H9 (cell line): ENCODE data around the gene CD48. TPM values are rescaled to one million over a fixed set of nuclear protein-coding genes. Genes with fewer than 3 reads are reported as not detected.

Experiments
- DNase-seq: peaks from one replicate; pipeline ENCODE4 v3.0.0-alpha.2; 2017
- H2AFZ ChIP-seq: one replicate; pipeline ENCODE4 v1.6.1; 2013; ENCODE audit warnings: mild to moderate bottlenecking, low read length, control low read depth, moderate library complexity
- H2AK5ac ChIP-seq: 2 replicates; pipeline ENCODE4 v1.6.1; 2013; ENCODE audit warnings: low read length, control low read depth, mixed read lengths; ENCODE audit not compliant: insufficient read length
- H2BK120ac ChIP-seq: one replicate; pipeline ENCODE4 v1.6.1; 2013; ENCODE audit warnings: low read depth, mild to moderate bottlenecking, low read length, control low read depth, inconsistent platforms; ENCODE audit not compliant: poor library complexity, severe bottlenecking
- H2BK12ac ChIP-seq: 2 replicates; pipeline ENCODE4 v1.6.1; 2013; ENCODE audit warnings: low read length, control low read depth, mixed read lengths, low read depth; ENCODE audit not compliant: insufficient read length
- H2BK15ac ChIP-seq: 2 replicates; pipeline ENCODE4 v1.6.1; 2013; ENCODE audit warnings: low read depth, low read length, control low read depth
- H2BK20ac ChIP-seq: one replicate; pipeline ENCODE4 v1.6.1; 2013; ENCODE audit warnings: low read depth, mild to moderate bottlenecking, low read length, control low read depth, inconsistent platforms; ENCODE audit not compliant: poor library complexity, severe bottlenecking
- H2BK5ac ChIP-seq: 2 replicates; pipeline ENCODE4 v1.6.1; 2013; ENCODE audit warnings: low read length, control low read depth, mixed read lengths; ENCODE audit not compliant: insufficient read length
- H3K14ac ChIP-seq: 2 replicates; pipeline ENCODE4 v1.6.1; 2013; ENCODE audit warnings: low read length, control low read depth; ENCODE audit not compliant: insufficient read depth
- H3K18ac ChIP-seq: 2 replicates; pipeline ENCODE4 v1.6.1; 2013; ENCODE audit warnings: low read depth, mild to moderate bottlenecking, mixed read lengths, low read length, control low read depth; ENCODE audit not compliant: insufficient read length
- H3K23ac ChIP-seq: 2 replicates; pipeline ENCODE4 v1.6.1; 2013; ENCODE audit warnings: low read length, control low read depth, mixed read lengths, low read depth; ENCODE audit not compliant: insufficient read length
- H3K23me2 ChIP-seq: 2 replicates; pipeline ENCODE4 v1.6.1; 2013; ENCODE audit warnings: low read depth, mild to moderate bottlenecking, mixed read lengths, low read length, control low read depth; ENCODE audit not compliant: insufficient read length, poor library complexity, severe bottlenecking
- H3K27ac ChIP-seq: 2 replicates; pipeline ENCODE4 v1.5.1; 2013; ENCODE audit warnings: low read length, control low read depth, mixed read lengths, low read depth; ENCODE audit not compliant: insufficient read length
- H3K27me3 ChIP-seq: 2 replicates; pipeline ENCODE4 v1.6.1; 2013; ENCODE audit warnings: low read length, control low read depth, inconsistent platforms; ENCODE audit not compliant: insufficient read depth
- H3K4ac ChIP-seq: 2 replicates; pipeline ENCODE4 v1.6.1; 2013; ENCODE audit warnings: low read depth, mild to moderate bottlenecking, control low read depth, inconsistent platforms, low read length, moderate library complexity
- H3K4me1 ChIP-seq: 2 replicates; pipeline ENCODE4 v1.6.1; 2013; ENCODE audit warnings: low read length, control low read depth, inconsistent platforms; ENCODE audit not compliant: insufficient read depth
- H3K4me2 ChIP-seq: 2 replicates; pipeline ENCODE4 v1.6.1; 2013; ENCODE audit warnings: low read length, control low read depth, mixed read lengths; ENCODE audit not compliant: insufficient read length, insufficient read depth
- H3K56ac ChIP-seq: 2 replicates; pipeline ENCODE4 v1.6.1; 2013; ENCODE audit warnings: low read depth, mild to moderate bottlenecking, mixed read lengths, low read length, control low read depth; ENCODE audit not compliant: insufficient read length
- H3K79me1 ChIP-seq: 2 replicates; pipeline ENCODE4 v1.6.1; 2013; ENCODE audit warnings: low read depth, mild to moderate bottlenecking, moderate library complexity, low read length, control low read depth, inconsistent platforms; ENCODE audit not compliant: insufficient read depth, poor library complexity, severe bottlenecking
- H3K79me2 ChIP-seq: 2 replicates; pipeline ENCODE4 v1.6.1; 2013; ENCODE audit warnings: low read length, control low read depth, inconsistent platforms; ENCODE audit not compliant: insufficient read depth
- H3K9ac ChIP-seq: 2 replicates; pipeline ENCODE4 v1.6.1; 2013; ENCODE audit warnings: low read length, control low read depth, mixed read lengths; ENCODE audit not compliant: insufficient read length; ENCODE audit errors: extremely low read depth
- H3K9me3 ChIP-seq: one replicate; pipeline ENCODE4 v1.6.1; 2013; ENCODE audit warnings: low read depth, low read length, inconsistent platforms; ENCODE audit not compliant: control insufficient read depth
- H3T11ph ChIP-seq: one replicate; pipeline ENCODE4 v1.6.1; 2013; ENCODE audit warnings: mild to moderate bottlenecking, low read length, control low read depth, inconsistent platforms
- H4K20me1 ChIP-seq: one replicate; pipeline ENCODE4 v1.6.1; 2013; ENCODE audit not compliant: control insufficient read depth, insufficient read length, insufficient read depth
- H4K5ac ChIP-seq: 2 replicates; pipeline ENCODE4 v1.6.1; 2013; ENCODE audit warnings: low read depth, mild to moderate bottlenecking, mixed read lengths, low read length, control low read depth; ENCODE audit not compliant: insufficient read length
- H4K8ac ChIP-seq: replicated peaks from 2 replicates; pipeline ENCODE4 v1.6.1; 2013; ENCODE audit warnings: low read length, control low read depth, mixed read lengths, low read depth; ENCODE audit not compliant: insufficient read length
- H4K91ac ChIP-seq: 2 replicates; pipeline ENCODE4 v1.6.1; 2013; ENCODE audit warnings: low read depth, mild to moderate bottlenecking, moderate library complexity, mixed read lengths, low read length, control low read depth; ENCODE audit not compliant: insufficient read length
- H3K27ac Mint-ChIP-seq, 3 experiments: 2 replicates in 2 of 3; 3 replicates in 1 of 3; pipeline ENCODE4 v1.8.0; 2020 to 2021; ENCODE audit warnings: mixed read lengths in 3 of 3, mild to moderate bottlenecking in 1 of 3, moderate library complexity in 1 of 3
- H3K27me3 Mint-ChIP-seq: 2 replicates; pipeline ENCODE4 v1.8.0; 2021; ENCODE audit warnings: low read depth, mild to moderate bottlenecking, moderate library complexity, mixed read lengths
- H3K36me3 Mint-ChIP-seq, 3 experiments: 2 replicates in 2 of 3; 3 replicates in 1 of 3; pipeline ENCODE4 v1.8.0; 2020 to 2021; ENCODE audit warnings: low read depth in 3 of 3, mixed read lengths in 3 of 3; ENCODE audit not compliant: insufficient read depth in 1 of 3
- H3K4me1 Mint-ChIP-seq, 2 experiments: 2 replicates each; pipeline ENCODE4 v1.8.0; 2020; ENCODE audit warnings: mixed read lengths in 2 of 2
- H3K4me3 Mint-ChIP-seq, 2 experiments: 2 replicates in 1 of 2; 3 replicates in 1 of 2; pipeline ENCODE4 v1.8.0; 2020 to 2021; ENCODE audit warnings: mild to moderate bottlenecking in 2 of 2, mixed read lengths in 2 of 2, moderate library complexity in 1 of 2
- H3K9me3 Mint-ChIP-seq, 2 experiments: 2 replicates in 1 of 2; 3 replicates in 1 of 2; pipeline ENCODE4 v1.8.0; 2020; ENCODE audit warnings: mild to moderate bottlenecking in 2 of 2, mixed read lengths in 2 of 2, moderate library complexity in 1 of 2
- WGBS: extraction: QIAGEN DNeasy Blood & Tissue Kit; methylation state at CpG from one replicate; pipeline ENCODE4 v1.1.7; 2013; ENCODE audit warnings: missing lambda C conversion rate, low lambda C conversion rate, mixed read lengths; ENCODE audit not compliant: insufficient read length; ENCODE audit errors: extremely low coverage; 5-methylcytosine and 5-hydroxymethylcytosine counted together
- total RNA-seq: library from RNA; stranded (reverse); gene quantifications from 2 replicates; pipeline ENCODE4 v1.2.1, GENCODE V29; 2021
- TF ChIP-seq, protein P1 (sequence below): fragments of 200-600 bp; sonication (generic); conservative IDR thresholded peaks from 3 replicates; pipeline ENCODE4 v1.8.0; 2021; ENCODE audit warnings: antibody characterized with exemption, mild to moderate bottlenecking

Gene CD48
- total RNA-seq, 1 experiment from 2014 or later, result not detected

DNA sequence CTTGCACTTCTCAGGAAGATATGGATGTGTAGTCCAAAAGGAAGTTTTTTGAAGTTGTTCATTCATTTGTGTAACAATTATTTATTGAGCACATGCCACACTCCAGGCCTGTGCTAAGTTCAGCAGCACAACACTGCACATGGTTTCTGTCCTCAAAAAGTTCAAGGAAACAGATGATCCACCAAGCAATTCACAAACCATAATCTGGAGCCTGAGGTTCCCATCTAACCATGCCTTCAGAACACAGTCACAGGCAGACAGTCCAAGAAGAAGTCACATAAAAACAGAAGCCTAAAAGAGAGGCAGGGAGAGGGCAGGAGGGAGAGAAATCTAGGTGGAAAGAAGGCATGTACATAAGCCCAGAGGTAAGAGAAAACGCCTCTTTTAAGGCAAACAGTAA, 1.9 kb downstream of the CD48 start:
- no CpG with 5 or more reads among the region's 1 CpG for WGBS
- H3K23me2 ChIP-seq, result no peaks in the 10 kb centered on the region
- no peak overlapping the region for H3K18ac ChIP-seq
- no peak overlapping the region for H3T11ph ChIP-seq
- no peak overlapping the region for H4K8ac ChIP-seq
- no peak overlapping the region for H3K14ac ChIP-seq
- H3K27me3 ChIP-seq, result no peaks in the 10 kb centered on the region
- no peaks in the 10 kb centered on the region for H3K36me3 Mint-ChIP-seq
- H3K9ac ChIP-seq, result no peak overlapping the region
- H3K4ac ChIP-seq, result no peak overlapping the region
- no peak overlapping the region for H3K56ac ChIP-seq
- H2BK15ac ChIP-seq, result no peak overlapping the region
- H3K79me1 ChIP-seq, result no peaks in the 10 kb centered on the region
- H3K4me2 ChIP-seq, result no peak overlapping the region
- H4K5ac ChIP-seq, result no peak overlapping the region
- no peaks in the 10 kb centered on the region for H3K9me3 Mint-ChIP-seq
- no peak overlapping the region for H2BK12ac ChIP-seq
- no peak overlapping the region for H3K4me3 Mint-ChIP-seq
- TF ChIP-seq, protein P1, sequence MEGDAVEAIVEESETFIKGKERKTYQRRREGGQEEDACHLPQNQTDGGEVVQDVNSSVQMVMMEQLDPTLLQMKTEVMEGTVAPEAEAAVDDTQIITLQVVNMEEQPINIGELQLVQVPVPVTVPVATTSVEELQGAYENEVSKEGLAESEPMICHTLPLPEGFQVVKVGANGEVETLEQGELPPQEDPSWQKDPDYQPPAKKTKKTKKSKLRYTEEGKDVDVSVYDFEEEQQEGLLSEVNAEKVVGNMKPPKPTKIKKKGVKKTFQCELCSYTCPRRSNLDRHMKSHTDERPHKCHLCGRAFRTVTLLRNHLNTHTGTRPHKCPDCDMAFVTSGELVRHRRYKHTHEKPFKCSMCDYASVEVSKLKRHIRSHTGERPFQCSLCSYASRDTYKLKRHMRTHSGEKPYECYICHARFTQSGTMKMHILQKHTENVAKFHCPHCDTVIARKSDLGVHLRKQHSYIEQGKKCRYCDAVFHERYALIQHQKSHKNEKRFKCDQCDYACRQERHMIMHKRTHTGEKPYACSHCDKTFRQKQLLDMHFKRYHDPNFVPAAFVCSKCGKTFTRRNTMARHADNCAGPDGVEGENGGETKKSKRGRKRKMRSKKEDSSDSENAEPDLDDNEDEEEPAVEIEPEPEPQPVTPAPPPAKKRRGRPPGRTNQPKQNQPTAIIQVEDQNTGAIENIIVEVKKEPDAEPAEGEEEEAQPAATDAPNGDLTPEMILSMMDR, result no peak
- H2AK5ac ChIP-seq, result no peak overlapping the region
- H3K27me3 Mint-ChIP-seq, result peaks cover 1% of the 10 kb centered on the region; the same call in 1 of the 2 replicates
- no peak overlapping the region for H2BK120ac ChIP-seq
- H4K20me1 ChIP-seq, result no peaks in the 10 kb centered on the region
- no peak for DNase-seq
- H3K27ac ChIP-seq, result no peak overlapping the region
- no peak overlapping the region for H2BK20ac ChIP-seq
- H4K91ac ChIP-seq, result no peak overlapping the region
- no peak overlapping the region for H3K23ac ChIP-seq
- H3K27ac Mint-ChIP-seq, result no peak overlapping the region
- no peaks in the 10 kb centered on the region for H3K79me2 ChIP-seq
- H2BK5ac ChIP-seq, result no peak overlapping the region
- H3K4me1 ChIP-seq, result no peaks in the 10 kb centered on the region
- H3K9me3 ChIP-seq, result no peaks in the 10 kb centered on the region
- H3K4me1 Mint-ChIP-seq, result no peaks in the 10 kb centered on the region
- no peak overlapping the region for H2AFZ ChIP-seq
